HepG2 (cell line): ENCODE data around the gene FBXW5. TPM values are rescaled to one million over a fixed set of nuclear protein-coding genes. Genes with fewer than 3 reads are reported as not detected.

Source experiments
- ATAC-seq: fragments of 200-7000 bp; cut with Tn5 transposase; 3 replicates; pipeline ENCODE4 v1.9.1; 2020; ENCODE audit warnings: mild to moderate bottlenecking, moderate library complexity
- BruUV-seq: library from RNA; stranded (reverse); fragments of 400-500 nt; replicated peaks from 2 replicates; lab custom pipeline; 2021; lab: Mats Ljungman, UMichigan
- CTCF ChIA-PET: fragments of 300-600 bp; formaldehyde crosslinking; extraction: SDS; loops from one replicate; lab custom pipeline; 2021; ENCODE audit warnings: low total read pairs, inconsistent platforms, low intra/inter-chr PET ratio; lab: Yijun Ruan, JAX
- POLR2A ChIA-PET: fragments of 350-600 bp; sonication (Branson Sonifier 250); formaldehyde crosslinking; loops from one replicate; lab custom pipeline; 2020; ENCODE audit warnings: antibody characterized with exemption, inconsistent platforms; lab: Yijun Ruan, JAX
- DNase-seq: peaks from one replicate; pipeline ENCODE4 v3.0.0-alpha.2; 2015; ENCODE audit warnings: low spot score
- FAIRE-seq: peaks from 3 replicates; lab custom pipeline; 2011; peaks lifted over from hg19 to GRCh38; lab: Jason Lieb, UNC
- H2AFZ ChIP-seq: one replicate; pipeline ENCODE4 v1.6.1; 2011; ENCODE audit warnings: low read length, inconsistent platforms
- H3K27ac ChIP-seq: fragments of 300-600 bp; 3 replicates; pipeline ENCODE4 v1.8.0; 2011; ENCODE audit warnings: mixed run types, mild to moderate bottlenecking, mixed read lengths, low read length, inconsistent platforms; ENCODE audit not compliant: insufficient read depth; ENCODE audit errors: extremely low read length
- H3K27me3 ChIP-seq, 2 experiments: fragments of 200-600 bp in 1 of 2; 2 replicates in 1 of 2; 3 replicates in 1 of 2; pipeline versions ENCODE4 v1.6.0 to v1.8.0; 2011; ENCODE audit warnings: low read length in 2 of 2, mild to moderate bottlenecking in 2 of 2, moderate library complexity in 2 of 2, inconsistent platforms in 1 of 2; ENCODE audit not compliant: insufficient read depth in 2 of 2, control insufficient read depth in 1 of 2
- H3K36me3 ChIP-seq, 2 experiments: fragments of 200-600 bp in 1 of 2; replicated peaks in 1 of 2; 2 replicates in 1 of 2; 3 replicates in 1 of 2; pipeline versions ENCODE4 v1.5.1 to v1.8.0; 2011; ENCODE audit warnings: low read length in 2 of 2, inconsistent platforms in 1 of 2; ENCODE audit not compliant: insufficient read depth in 2 of 2, control insufficient read depth in 1 of 2
- H3K4me1 ChIP-seq: 2 replicates; pipeline ENCODE4 v1.5.1; 2012; ENCODE audit warnings: low read length, inconsistent platforms; ENCODE audit not compliant: insufficient read depth
- H3K4me2 ChIP-seq: 2 replicates; pipeline ENCODE4 v1.6.0; 2011; ENCODE audit warnings: low read depth, low read length, inconsistent platforms
- H3K4me3 ChIP-seq, 3 experiments: fragments of 200-600 bp in 1 of 3; sonication (generic), shearing (Covaris generic) in 1 of 3; replicated peaks in 1 of 3; 2 replicates each; pipeline ENCODE4 v1.5.1; 2011 to 2016; ENCODE audit warnings: low read length in 3 of 3, inconsistent platforms in 2 of 3, low read depth in 2 of 3, mild to moderate bottlenecking in 2 of 3, control low read depth in 1 of 3, mixed read lengths in 1 of 3; ENCODE audit not compliant: insufficient read depth in 1 of 3
- H3K79me2 ChIP-seq: one replicate; pipeline ENCODE4 v1.6.1; 2011; ENCODE audit warnings: low read length, inconsistent platforms; ENCODE audit not compliant: insufficient read depth
- H3K9ac ChIP-seq: 2 replicates; pipeline ENCODE4 v1.6.0; 2011; ENCODE audit warnings: mild to moderate bottlenecking, low read depth, low read length, inconsistent platforms; ENCODE audit not compliant: insufficient read depth
- H3K9me3 ChIP-seq: 2 replicates; pipeline ENCODE4 v1.5.1; 2012; ENCODE audit warnings: mild to moderate bottlenecking, low read length
- H4K20me1 ChIP-seq: 2 replicates; pipeline ENCODE4 v1.6.0; 2011; ENCODE audit warnings: inconsistent platforms, mild to moderate bottlenecking, low read length, moderate library complexity; ENCODE audit not compliant: insufficient read depth
- AHR ChIP-seq: IDR thresholded peaks from 2 replicates; pipeline ENCODE4 v1.6.1; 2018; ENCODE audit warnings: missing genetic modification reagents, missing compliant biosample characterization
- FOXP4 ChIP-seq: sonication (generic); formaldehyde crosslinking; IDR thresholded peaks from 2 replicates; pipeline ENCODE4 v1.4.0; 2020; ENCODE audit warnings: missing genetic modification reagents
- HES4 ChIP-seq: sonication (generic); formaldehyde crosslinking; IDR thresholded peaks from 2 replicates; pipeline ENCODE4 v1.9.0; 2021; ENCODE audit warnings: mild to moderate bottlenecking, missing genetic modification reagents, borderline replicate concordance
- HIVEP1 ChIP-seq: sonication (generic); formaldehyde crosslinking; IDR thresholded peaks from 2 replicates; pipeline ENCODE4 v1.4.0; 2020; ENCODE audit warnings: mild to moderate bottlenecking, missing genetic modification reagents
- HMG20B ChIP-seq: conservative IDR thresholded peaks from 2 replicates; pipeline ENCODE4 v1.6.1; 2016; ENCODE audit warnings: missing genetic modification reagents, missing compliant biosample characterization
- HNF4G ChIP-seq, 2 experiments: sonication (generic) in 1 of 2; formaldehyde crosslinking in 1 of 2; IDR thresholded peaks; 2 replicates each; pipeline versions ENCODE4 v1.4.0 to v1.6.1; 2011 to 2020; ENCODE audit warnings: borderline replicate concordance in 2 of 2, low read depth in 2 of 2, mild to moderate bottlenecking in 2 of 2, low read length in 1 of 2, missing genetic modification reagents in 1 of 2, moderate library complexity in 1 of 2
- MAX ChIP-seq: IDR thresholded peaks from 2 replicates; pipeline ENCODE4 v1.6.1; 2012; ENCODE audit warnings: inconsistent platforms
- MED1 ChIP-seq: sonication (generic); formaldehyde crosslinking; IDR thresholded peaks from 2 replicates; pipeline ENCODE4 v1.4.0; 2020; ENCODE audit warnings: missing genetic modification reagents
- POLR2G ChIP-seq: fragments of 200-400 bp; formaldehyde crosslinking; IDR thresholded peaks from 2 replicates; pipeline ENCODE4 v1.6.1; 2018; ENCODE audit warnings: mild to moderate bottlenecking, low read depth, low read length, moderate library complexity
- RAD21 ChIP-seq: fragments of 450-650 bp; formaldehyde crosslinking; IDR thresholded peaks from 2 replicates; pipeline ENCODE4 v1.5.0; 2020; ENCODE audit warnings: mild to moderate bottlenecking
- SALL2 ChIP-seq: sonication (generic); formaldehyde crosslinking; IDR thresholded peaks from 2 replicates; pipeline ENCODE4 v1.8.1; 2023; ENCODE audit warnings: mild to moderate bottlenecking, missing genetic modification reagents, inconsistent platforms
- SP4 ChIP-seq: sonication (generic); formaldehyde crosslinking; IDR thresholded peaks from 2 replicates; pipeline ENCODE4 v1.8.1; 2023; ENCODE audit warnings: mild to moderate bottlenecking, missing genetic modification reagents
- ZBTB2 ChIP-seq: sonication (generic); formaldehyde crosslinking; IDR thresholded peaks from 2 replicates; pipeline ENCODE4 v1.8.0; 2022; ENCODE audit warnings: low read depth, missing genetic modification reagents
- ZBTB25 ChIP-seq: IDR thresholded peaks from 2 replicates; pipeline ENCODE4 v1.6.1; 2018; ENCODE audit warnings: missing genetic modification reagents
- ZFP37 ChIP-seq: sonication (generic); formaldehyde crosslinking; IDR thresholded peaks from 2 replicates; pipeline ENCODE4 v1.4.0; 2020; ENCODE audit warnings: missing genetic modification reagents, borderline replicate concordance
- ZNF296 ChIP-seq: sonication (generic); formaldehyde crosslinking; conservative IDR thresholded peaks from 2 replicates; pipeline ENCODE4 v1.5.0; 2020; ENCODE audit warnings: mild to moderate bottlenecking, missing genetic modification reagents
- ZNF768 ChIP-seq: sonication (generic); formaldehyde crosslinking; IDR thresholded peaks from 2 replicates; pipeline ENCODE4 v1.4.0; 2020; ENCODE audit warnings: missing genetic modification reagents
- WGBS: methylation state at CpG from one replicate; pipeline ENCODE4 v1.1.6; 2017; ENCODE audit warnings: low lambda C conversion rate; 5-methylcytosine and 5-hydroxymethylcytosine counted together
- in situ Hi-C: cut with HindIII; loops from 2 replicates; pipeline ENCODE4 v1.10.0; 2017; ENCODE audit warnings: low pct_unique_long_range_greater_than_20kb; ENCODE audit not compliant: extremely low pct_ligation_motif_present
- intact Hi-C: fragments of 100-400 bp; cut with micrococcal nuclease; formaldehyde crosslinking; loops from one replicate; pipeline ENCODE4 v1.10.0; 2022; ENCODE audit not compliant: unreplicated experiment
- polyA plus RNA-seq, 8 experiments: library from polyadenylated mRNA; depleted of rRNA in 3 of 8; stranded (reverse) in 7 of 8; unstranded in 1 of 8; fragments of >200 nt; fragmentation: Illumina TruSeq in 4 of 8; extraction: Trizol in 4 of 8; gene quantifications; 2 replicates each; pipeline versions ENCODE4 v1.2.1 to v1.2.3, GENCODE V29; 2011 to 2016; ENCODE audit warnings: low read depth in 4 of 8, missing spikeins in 1 of 8, mixed read lengths in 1 of 8; ENCODE audit not compliant: insufficient read depth in 1 of 8
- total RNA-seq, 5 experiments: library from RNA; depleted of rRNA; stranded (reverse); fragments of >200 nt; fragmentation: Illumina TruSeq; extraction: Trizol; gene quantifications; 2 replicates each; pipeline ENCODE4 v1.2.3, GENCODE V29; 2016; ENCODE audit warnings: low read depth in 1 of 5

FBXW5 gene
- total and polyA plus RNA-seq, 2 of the 13 experiments (the other 11 are each of a cell fraction or from before 2014, with no cell fraction given) = 52.0 to 60.4 TPM

- Histone ChIP-seq H4K20me1 (no peaks in the 10 kb centered on the region), H3K36me3 (no peaks in the 10 kb centered on the region), H3K4me3 (peak within 1 kb of the TSS; percentile 61 to 83 (median 73)), H3K27me3 (peaks cover 3 to 9% of the 10 kb centered on the region in 2 experiments; a peak in 2 of 5 replicates), H3K27ac (peak within 1 kb of the TSS; percentile 52), H3K79me2 (peaks cover 5% of the 10 kb centered on the region), H3K4me2 (peak within 1 kb of the TSS; percentile 92), H2AFZ (no peak within 1 kb of the TSS), H3K4me1 (peaks cover 64% of the 10 kb centered on the region), H3K9ac (peak within 1 kb of the TSS; percentile 68), H3K9me3 (no peaks in the 10 kb centered on the region)
- BruUV-seq = no TSS peak
- no peak for FAIRE-seq
- ATAC-seq = peak; percentile 72
- ChIA-PET POLR2A (interaction anchor here (0.6 to 2.7 kb wide), 13 partner anchors 10 to 263 kb away, joined by 3 to 22 read pairs (median 4); partner anchors contain the start of gene C8G), CTCF (no interaction called here)
- WGBS = 0% methylated on average over 5 of the region's 92 CpGs
- peak; percentile 70 for DNase-seq
- intact Hi-C loops (loop anchor here (2.0 kb wide), 1 partner anchor 45 kb away; no protein-coding TSS in a partner anchor), in situ Hi-C loops (no loop called here)
- peak; percentile 60; the same call in 1 of the 2 replicates for TF ChIP-seq SP4
- no peak for TF ChIP-seq HIVEP1
- no peak for TF ChIP-seq ZFP37 (CRISPR knock-in tag)
- no peak for TF ChIP-seq HMG20B
- no peak; the same call in 1 of the 2 replicates for TF ChIP-seq MED1 (CRISPR knock-in tag)
- TF ChIP-seq ZBTB25 (CRISPR knock-in tag) = peak; percentile 33; the same call in 1 of the 2 replicates
- peak; percentile 86 for TF ChIP-seq MAX
- peak; percentile 45; the same call in 1 of the 2 replicates for TF ChIP-seq SALL2
- TF ChIP-seq HNF4G (IDR thresholded peaks at IDR 0.05; ENCODE audit: borderline replicate concordance, low read depth, low read length) = no peak
- no peak for TF ChIP-seq HNF4G (CRISPR knock-in tag; IDR thresholded peaks at IDR 0.05; ENCODE audit: borderline replicate concordance, low read depth)
- TF ChIP-seq POLR2G = peak; percentile 27; the same call in 1 of the 2 replicates
- peak; percentile 24; the same call in 1 of the 2 replicates for TF ChIP-seq ZBTB2
- no peak for TF ChIP-seq FOXP4 (CRISPR knock-in tag)
- TF ChIP-seq ZNF296 = no peak
- peak; percentile 17; the same call in 1 of the 2 replicates for TF ChIP-seq RAD21 (CRISPR knock-in tag)
- TF ChIP-seq HES4 = peak; percentile 50; the same call in 1 of the 2 replicates
- peak; percentile 24; the same call in 1 of the 2 replicates for TF ChIP-seq ZNF768 (CRISPR knock-in tag)
- 0 out of 2 replicates have a peak, but pooled peaks have one; percentile 67 for TF ChIP-seq AHR (CRISPR knock-in tag)
Observed at GRCh38 chr9:136991993-136992818, 47.7 kb upstream of the FBXW5 start, which contains the start of gene PAXX. PAXX (plus strand) TSS chr9:136992422; CDS start chr9:136992444, 22 bp downstream.
